Activated CD4-positive, alpha-beta T cell treated with anti-CD3 and anti-CD28 coated beads, Interleukin-2, amount 50 U/mL, for 1 hour (primary cell): Measurements from ENCODE around the gene NMNAT2.

Experiments
- DNase-seq: peaks from one replicate; pipeline ENCODE4 v3.0.0-alpha.2; 2020

The NMNAT2 gene

DNA sequence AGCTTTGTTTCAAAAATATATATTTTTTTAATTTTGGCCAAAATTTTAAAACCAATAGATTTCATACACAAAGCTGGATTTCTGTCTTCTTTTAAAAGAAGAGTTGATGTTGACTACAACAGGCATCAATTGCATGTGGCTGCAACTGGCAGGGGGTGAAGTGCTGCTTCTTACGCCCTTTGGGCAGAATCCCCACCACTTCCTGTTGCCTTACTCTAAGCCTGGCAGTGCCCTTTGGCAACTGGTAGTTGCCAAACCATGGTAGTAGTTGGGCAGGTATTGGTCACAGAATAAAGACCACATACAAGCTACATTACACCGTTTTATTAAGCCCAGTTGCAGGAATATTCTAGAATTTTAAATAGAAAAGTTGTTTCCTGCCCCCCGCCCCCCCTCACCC is 215.1 kb downstream of the NMNAT2 start:
- no peak for DNase-seq

DNA sequence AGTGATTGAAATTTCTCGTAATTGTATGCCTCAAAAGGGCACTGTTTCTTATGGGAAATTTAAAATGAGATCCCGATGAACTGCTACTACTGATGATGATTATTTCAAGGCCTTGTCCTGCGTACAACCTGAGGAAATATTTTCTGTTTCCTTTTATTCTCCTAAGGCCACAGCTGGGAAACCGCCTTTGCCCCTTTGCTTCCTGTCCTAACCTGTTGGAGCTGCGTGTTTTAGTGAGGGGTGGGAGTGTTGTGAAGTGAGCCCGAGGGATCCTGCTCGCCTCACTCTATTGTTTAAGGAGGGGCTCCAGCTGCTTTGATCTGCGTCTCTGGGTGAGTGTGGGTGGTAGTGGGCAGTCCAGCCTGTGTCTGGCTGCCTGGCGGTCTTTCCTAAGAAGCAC is 217.7 kb downstream of the NMNAT2 start:
- DNase-seq = no peak

DNA sequence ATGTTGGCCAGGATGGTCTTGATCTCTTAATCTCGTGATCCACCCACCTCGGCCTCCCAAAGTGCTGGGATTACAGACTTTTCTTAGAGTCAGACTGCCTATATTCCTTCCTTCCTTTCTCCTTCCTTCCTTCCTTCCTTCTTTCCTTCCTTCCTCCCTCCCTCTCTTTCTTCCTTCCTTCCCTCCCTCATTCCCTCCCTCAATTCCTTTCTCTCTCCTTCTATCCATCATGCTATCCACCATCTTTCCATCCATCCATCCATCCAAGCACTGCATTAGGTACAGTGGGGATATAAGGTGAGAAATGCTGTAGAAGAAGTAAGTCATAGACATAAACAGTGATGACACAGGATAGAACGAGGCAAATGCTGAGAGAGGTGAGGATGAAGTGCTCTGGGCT is 218.9 kb downstream of the NMNAT2 start:
- no peak for DNase-seq

DNA sequence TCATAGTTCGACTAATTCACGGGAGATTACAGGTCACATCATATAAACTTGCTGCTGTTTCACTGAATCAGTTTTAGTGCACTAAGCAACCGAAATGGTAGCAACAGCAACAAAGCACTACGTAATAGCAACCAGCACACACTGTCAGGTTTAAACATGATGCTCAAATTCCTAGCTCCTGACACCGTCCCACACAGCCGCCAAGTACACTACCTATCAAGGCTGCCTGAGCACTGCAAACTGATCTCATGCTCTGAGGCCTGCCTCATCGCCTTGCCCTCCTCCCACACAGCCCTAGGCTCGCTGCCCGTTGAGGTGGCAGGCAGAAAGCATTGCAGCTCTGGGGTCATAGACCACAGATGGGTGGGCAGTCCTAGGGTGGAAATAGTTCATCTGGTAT is 219.7 kb downstream of the NMNAT2 start:
- no peak for DNase-seq
